SU-DHL-6 (cell line): ENCODE results near the gene KSR1.

Experiments used
- H2AFZ ChIP-seq: fragments of 200-600 bp; sonication (generic); 2 replicates; pipeline ENCODE4 v1.6.1; 2014; ENCODE audit warnings: low read depth, mild to moderate bottlenecking, moderate library complexity, mixed read lengths, antibody characterized with exemption, low read length; ENCODE audit not compliant: severe bottlenecking
- H3F3A ChIP-seq: fragments of 200-600 bp; shearing (Covaris generic); 2 replicates; pipeline ENCODE4 v1.6.0; 2016; ENCODE audit warnings: antibody characterized with exemption, mild to moderate bottlenecking; ENCODE audit not compliant: insufficient read depth
- H3K27ac ChIP-seq: fragments of 200-600 bp; sonication (generic); 2 replicates; pipeline ENCODE4 v1.5.1; 2016; ENCODE audit warnings: low read depth, mild to moderate bottlenecking, low read length, moderate library complexity, mixed read lengths
- H3K27me3 ChIP-seq: fragments of 200-600 bp; sonication (generic), shearing (Covaris generic); 2 replicates; pipeline ENCODE4 v1.6.0; 2014; ENCODE audit warnings: mild to moderate bottlenecking, low read length
- H3K36me3 ChIP-seq: fragments of 200-600 bp; sonication (generic); 2 replicates; pipeline ENCODE4 v1.6.1; 2014; ENCODE audit warnings: mild to moderate bottlenecking, low read length, mixed read lengths
- H3K4me2 ChIP-seq: fragments of 300-600, 200-600 bp; shearing (Covaris generic), sonication (generic); 2 replicates; pipeline ENCODE4 v1.6.0; 2014; ENCODE audit warnings: low read length, low read depth, mild to moderate bottlenecking; ENCODE audit not compliant: poor library complexity, severe bottlenecking
- H3K4me3 ChIP-seq: fragments of 200-600 bp; sonication (generic); 2 replicates; pipeline ENCODE4 v1.5.1; 2014; ENCODE audit warnings: antibody characterized with exemption, low read length, mild to moderate bottlenecking, mixed read lengths; ENCODE audit not compliant: insufficient read depth, poor library complexity, severe bottlenecking
- H3K79me2 ChIP-seq: fragments of 200-600 bp; sonication (generic); 2 replicates; pipeline ENCODE4 v1.6.1; 2014; ENCODE audit warnings: mild to moderate bottlenecking, low read length, moderate library complexity; ENCODE audit not compliant: insufficient read depth
- H3K9ac ChIP-seq: fragments of 200-600 bp; sonication (generic); 2 replicates; pipeline ENCODE4 v1.7.0; 2014; ENCODE audit warnings: mild to moderate bottlenecking, low read length
- H3K9me2 ChIP-seq: fragments of 200-600 bp; sonication (generic); replicated peaks from 2 replicates; pipeline ENCODE4 v1.6.1; 2014; ENCODE audit warnings: low read length; ENCODE audit not compliant: insufficient read depth
- H3K9me3 ChIP-seq: fragments of 200-600 bp; sonication (generic); 2 replicates; pipeline ENCODE4 v1.6.1; 2014; ENCODE audit warnings: low read length, mixed read lengths; ENCODE audit not compliant: insufficient read depth
- H4K20me1 ChIP-seq: fragments of 200-600 bp; sonication (generic); 2 replicates; pipeline ENCODE4 v1.6.1; 2014; ENCODE audit warnings: low read depth, mild to moderate bottlenecking, antibody characterized with exemption, low read length, moderate library complexity, mixed read lengths
- CTCF ChIP-seq: fragments of 200-600 bp; sonication (generic); IDR thresholded peaks from one replicate; pipeline ENCODE4 v1.5.1; 2017; ENCODE audit warnings: antibody characterized with exemption, mild to moderate bottlenecking, low read length, moderate library complexity; ENCODE audit not compliant: insufficient read depth, poor library complexity, severe bottlenecking
- EZH2phosphoT487 ChIP-seq: fragments of 200-600 bp; sonication (generic), shearing (Covaris generic); conservative IDR thresholded peaks from 2 replicates; pipeline ENCODE4 v1.6.1; 2018; ENCODE audit warnings: mild to moderate bottlenecking, antibody characterized with exemption, low read length, moderate library complexity, mixed read lengths

Gene KSR1

GRCh38 chr17:27573548-27573947 lies 117.3 kb downstream of the KSR1 start:
- H3K4me2 ChIP-seq: no peak overlapping the region
- no peak overlapping the region for H3K4me3 ChIP-seq
- no peaks in the 10 kb centered on the region for H3F3A ChIP-seq
- H3K27ac ChIP-seq: no peak overlapping the region
- no peak overlapping the region for H3K9ac ChIP-seq
- H4K20me1 ChIP-seq: no peaks in the 10 kb centered on the region
- no peak overlapping the region for H2AFZ ChIP-seq
- no peaks in the 10 kb centered on the region for H3K9me2 ChIP-seq
- no peaks in the 10 kb centered on the region for H3K36me3 ChIP-seq
- TF ChIP-seq CTCF (no peak), EZH2phosphoT487 (no peak)
- H3K27me3 ChIP-seq: no peaks in the 10 kb centered on the region
- no peaks in the 10 kb centered on the region for H3K9me3 ChIP-seq
- H3K79me2 ChIP-seq: no peaks in the 10 kb centered on the region

DNA sequence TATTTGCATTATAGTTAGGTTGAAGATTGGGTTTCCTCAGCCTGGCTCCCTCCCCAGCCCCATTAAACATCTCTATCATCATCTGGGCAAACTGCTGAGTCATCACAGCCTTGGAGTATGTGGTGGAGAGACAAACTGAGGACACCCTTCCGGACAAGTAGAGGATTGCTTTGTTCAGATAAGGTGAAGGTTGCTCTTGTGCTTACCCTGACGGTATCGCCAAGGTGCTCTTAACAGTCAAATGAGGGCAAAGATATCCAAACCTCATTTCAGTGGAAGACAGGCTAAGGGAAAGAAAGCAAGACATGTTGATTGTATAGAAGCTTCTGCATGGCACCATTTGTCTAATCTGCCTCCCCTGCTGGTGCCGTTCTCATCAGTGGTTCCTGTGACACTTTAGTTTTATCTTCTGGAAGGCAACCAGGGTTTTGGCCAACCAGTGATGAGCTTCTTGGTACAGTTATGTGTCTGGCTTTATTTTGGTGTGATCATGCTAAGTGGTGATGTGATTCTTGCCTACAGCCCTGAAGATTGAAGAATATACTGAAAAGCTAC lies 117.8 kb downstream of the KSR1 start:
- no peaks in the 10 kb centered on the region for H3K79me2 ChIP-seq
- TF ChIP-seq CTCF: no peak
- TF ChIP-seq EZH2phosphoT487: no peak
- H3K9me2 ChIP-seq: no peaks in the 10 kb centered on the region
- H3K9me3 ChIP-seq: no peaks in the 10 kb centered on the region
- no peak overlapping the region for H3K27ac ChIP-seq
- no peaks in the 10 kb centered on the region for H3F3A ChIP-seq
- no peaks in the 10 kb centered on the region for H3K36me3 ChIP-seq
- no peaks in the 10 kb centered on the region for H4K20me1 ChIP-seq
- H3K4me2 ChIP-seq: no peak overlapping the region
- H3K9ac ChIP-seq: no peak overlapping the region
- no peaks in the 10 kb centered on the region for H3K27me3 ChIP-seq
- H2AFZ ChIP-seq: no peak overlapping the region
- no peak overlapping the region for H3K4me3 ChIP-seq

DNA sequence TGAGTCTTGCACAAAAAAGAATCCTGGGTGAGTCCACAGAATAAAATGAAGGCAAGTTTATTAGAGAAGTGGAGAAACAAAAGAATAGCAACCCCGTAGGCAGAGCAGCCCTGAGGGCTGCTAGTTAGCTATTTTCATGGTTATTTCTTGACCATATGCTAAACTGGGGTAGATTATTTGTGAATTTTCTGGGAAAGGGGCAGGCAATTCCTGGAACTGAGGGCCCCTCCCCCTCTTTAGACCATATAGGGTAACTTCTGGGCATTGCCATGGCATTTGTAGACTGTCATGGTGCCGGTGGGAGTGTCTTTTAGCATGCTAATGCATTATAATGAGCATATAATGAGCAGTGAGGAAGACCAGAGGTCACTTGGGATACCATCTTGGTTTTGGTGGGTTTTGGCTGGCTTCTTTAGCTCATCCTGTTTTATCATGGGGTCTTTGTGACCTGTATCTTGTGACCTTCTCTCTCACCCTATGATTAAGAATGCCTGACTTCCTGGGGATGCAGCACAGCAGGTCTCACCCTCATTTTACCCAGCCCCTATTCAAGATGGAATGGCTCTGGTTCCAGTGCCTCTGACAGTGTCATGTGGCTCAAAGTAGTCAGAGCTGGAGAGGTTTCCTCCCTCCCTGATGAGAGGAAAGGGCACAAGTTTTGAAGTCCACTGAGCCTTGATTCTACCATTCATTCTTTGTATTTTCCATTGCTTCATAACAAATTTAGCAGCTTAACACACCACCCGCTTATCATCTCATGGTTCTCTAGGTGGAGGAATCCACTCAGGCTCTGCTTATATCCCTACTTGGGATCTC lies 119.1 kb downstream of the KSR1 start:
- TF ChIP-seq CTCF (no peak), EZH2phosphoT487 (no peak)
- Histone ChIP-seq H3K36me3 (no peaks in the 10 kb centered on the region), H3K9me3 (no peaks in the 10 kb centered on the region), H4K20me1 (no peaks in the 10 kb centered on the region), H3K9me2 (no peaks in the 10 kb centered on the region), H3K4me3 (no peak overlapping the region), H2AFZ (no peak overlapping the region), H3K4me2 (no peak overlapping the region), H3F3A (no peaks in the 10 kb centered on the region), H3K79me2 (no peaks in the 10 kb centered on the region), H3K27me3 (no peaks in the 10 kb centered on the region), H3K9ac (no peak overlapping the region), H3K27ac (no peak overlapping the region)
